Cardiac atrium fibroblast (primary cell): Measurements from ENCODE around the gene TRIM29. TPM values are rescaled to one million over a fixed set of nuclear protein-coding genes. Genes with fewer than 3 reads are reported as not detected.

Experiments
- total RNA-seq: library from RNA; depleted of rRNA; stranded (reverse); fragments of >200 nt; gene quantifications from 2 replicates; pipeline ENCODE4 v1.2.3, GENCODE V29; 2015

Gene TRIM29, protein sequence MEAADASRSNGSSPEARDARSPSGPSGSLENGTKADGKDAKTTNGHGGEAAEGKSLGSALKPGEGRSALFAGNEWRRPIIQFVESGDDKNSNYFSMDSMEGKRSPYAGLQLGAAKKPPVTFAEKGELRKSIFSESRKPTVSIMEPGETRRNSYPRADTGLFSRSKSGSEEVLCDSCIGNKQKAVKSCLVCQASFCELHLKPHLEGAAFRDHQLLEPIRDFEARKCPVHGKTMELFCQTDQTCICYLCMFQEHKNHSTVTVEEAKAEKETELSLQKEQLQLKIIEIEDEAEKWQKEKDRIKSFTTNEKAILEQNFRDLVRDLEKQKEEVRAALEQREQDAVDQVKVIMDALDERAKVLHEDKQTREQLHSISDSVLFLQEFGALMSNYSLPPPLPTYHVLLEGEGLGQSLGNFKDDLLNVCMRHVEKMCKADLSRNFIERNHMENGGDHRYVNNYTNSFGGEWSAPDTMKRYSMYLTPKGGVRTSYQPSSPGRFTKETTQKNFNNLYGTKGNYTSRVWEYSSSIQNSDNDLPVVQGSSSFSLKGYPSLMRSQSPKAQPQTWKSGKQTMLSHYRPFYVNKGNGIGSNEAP
- total RNA-seq = not detected in 2 replicates

GRCh38 chr11:120137611-120138521, at the start of gene TRIM29:
Gene TRIM29, minus strand, starts transcription at chr11:120138113. Its CDS starts 82 bp downstream, at chr11:120138031.

Other genes starting within 250 kb of the TRIM29 start
- gene OAF, start 72.9 kb upstream of the TRIM29 start, total RNA-seq = 41.5 and 49.9 TPM in 2 replicates
- gene POU2F3, start 102.0 kb upstream of the TRIM29 start, total RNA-seq = not detected in 2 replicates
- 1.1 and 3.9 TPM in 2 replicates for gene TLCD5, start 187.2 kb upstream of the TRIM29 start, total RNA-seq
- gene ARHGEF12, start 198.3 kb upstream of the TRIM29 start, total RNA-seq = 35.7 and 44.7 TPM in 2 replicates